H9 (cell line): ENCODE results near the gene XRN2. TPM values are rescaled to one million over a fixed set of nuclear protein-coding genes. Genes with fewer than 3 reads are reported as not detected.

Experiments used
- DNase-seq: peaks from one replicate; pipeline ENCODE4 v3.0.0-alpha.2; 2017
- H2AFZ ChIP-seq: one replicate; pipeline ENCODE4 v1.6.1; 2013; ENCODE audit warnings: mild to moderate bottlenecking, low read length, control low read depth, moderate library complexity
- H2AK5ac ChIP-seq: 2 replicates; pipeline ENCODE4 v1.6.1; 2013; ENCODE audit warnings: low read length, control low read depth, mixed read lengths; ENCODE audit not compliant: insufficient read length
- H2BK120ac ChIP-seq: one replicate; pipeline ENCODE4 v1.6.1; 2013; ENCODE audit warnings: low read depth, mild to moderate bottlenecking, low read length, control low read depth, inconsistent platforms; ENCODE audit not compliant: poor library complexity, severe bottlenecking
- H2BK12ac ChIP-seq: 2 replicates; pipeline ENCODE4 v1.6.1; 2013; ENCODE audit warnings: low read length, control low read depth, mixed read lengths, low read depth; ENCODE audit not compliant: insufficient read length
- H2BK15ac ChIP-seq: 2 replicates; pipeline ENCODE4 v1.6.1; 2013; ENCODE audit warnings: low read depth, low read length, control low read depth
- H2BK20ac ChIP-seq: one replicate; pipeline ENCODE4 v1.6.1; 2013; ENCODE audit warnings: low read depth, mild to moderate bottlenecking, low read length, control low read depth, inconsistent platforms; ENCODE audit not compliant: poor library complexity, severe bottlenecking
- H2BK5ac ChIP-seq: 2 replicates; pipeline ENCODE4 v1.6.1; 2013; ENCODE audit warnings: low read length, control low read depth, mixed read lengths; ENCODE audit not compliant: insufficient read length
- H3K14ac ChIP-seq: 2 replicates; pipeline ENCODE4 v1.6.1; 2013; ENCODE audit warnings: low read length, control low read depth; ENCODE audit not compliant: insufficient read depth
- H3K18ac ChIP-seq: 2 replicates; pipeline ENCODE4 v1.6.1; 2013; ENCODE audit warnings: low read depth, mild to moderate bottlenecking, mixed read lengths, low read length, control low read depth; ENCODE audit not compliant: insufficient read length
- H3K23ac ChIP-seq: 2 replicates; pipeline ENCODE4 v1.6.1; 2013; ENCODE audit warnings: low read length, control low read depth, mixed read lengths, low read depth; ENCODE audit not compliant: insufficient read length
- H3K23me2 ChIP-seq: 2 replicates; pipeline ENCODE4 v1.6.1; 2013; ENCODE audit warnings: low read depth, mild to moderate bottlenecking, mixed read lengths, low read length, control low read depth; ENCODE audit not compliant: insufficient read length, poor library complexity, severe bottlenecking
- H3K27ac ChIP-seq: 2 replicates; pipeline ENCODE4 v1.5.1; 2013; ENCODE audit warnings: low read length, control low read depth, mixed read lengths, low read depth; ENCODE audit not compliant: insufficient read length
- H3K27me3 ChIP-seq: 2 replicates; pipeline ENCODE4 v1.6.1; 2013; ENCODE audit warnings: low read length, control low read depth, inconsistent platforms; ENCODE audit not compliant: insufficient read depth
- H3K4ac ChIP-seq: 2 replicates; pipeline ENCODE4 v1.6.1; 2013; ENCODE audit warnings: low read depth, mild to moderate bottlenecking, control low read depth, inconsistent platforms, low read length, moderate library complexity
- H3K4me1 ChIP-seq: 2 replicates; pipeline ENCODE4 v1.6.1; 2013; ENCODE audit warnings: low read length, control low read depth, inconsistent platforms; ENCODE audit not compliant: insufficient read depth
- H3K4me2 ChIP-seq: 2 replicates; pipeline ENCODE4 v1.6.1; 2013; ENCODE audit warnings: low read length, control low read depth, mixed read lengths; ENCODE audit not compliant: insufficient read length, insufficient read depth
- H3K56ac ChIP-seq: 2 replicates; pipeline ENCODE4 v1.6.1; 2013; ENCODE audit warnings: low read depth, mild to moderate bottlenecking, mixed read lengths, low read length, control low read depth; ENCODE audit not compliant: insufficient read length
- H3K79me1 ChIP-seq: 2 replicates; pipeline ENCODE4 v1.6.1; 2013; ENCODE audit warnings: low read depth, mild to moderate bottlenecking, moderate library complexity, low read length, control low read depth, inconsistent platforms; ENCODE audit not compliant: insufficient read depth, poor library complexity, severe bottlenecking
- H3K79me2 ChIP-seq: 2 replicates; pipeline ENCODE4 v1.6.1; 2013; ENCODE audit warnings: low read length, control low read depth, inconsistent platforms; ENCODE audit not compliant: insufficient read depth
- H3K9ac ChIP-seq: 2 replicates; pipeline ENCODE4 v1.6.1; 2013; ENCODE audit warnings: low read length, control low read depth, mixed read lengths; ENCODE audit not compliant: insufficient read length; ENCODE audit errors: extremely low read depth
- H3K9me3 ChIP-seq: one replicate; pipeline ENCODE4 v1.6.1; 2013; ENCODE audit warnings: low read depth, low read length, inconsistent platforms; ENCODE audit not compliant: control insufficient read depth
- H3T11ph ChIP-seq: one replicate; pipeline ENCODE4 v1.6.1; 2013; ENCODE audit warnings: mild to moderate bottlenecking, low read length, control low read depth, inconsistent platforms
- H4K20me1 ChIP-seq: one replicate; pipeline ENCODE4 v1.6.1; 2013; ENCODE audit not compliant: control insufficient read depth, insufficient read length, insufficient read depth
- H4K5ac ChIP-seq: 2 replicates; pipeline ENCODE4 v1.6.1; 2013; ENCODE audit warnings: low read depth, mild to moderate bottlenecking, mixed read lengths, low read length, control low read depth; ENCODE audit not compliant: insufficient read length
- H4K8ac ChIP-seq: replicated peaks from 2 replicates; pipeline ENCODE4 v1.6.1; 2013; ENCODE audit warnings: low read length, control low read depth, mixed read lengths, low read depth; ENCODE audit not compliant: insufficient read length
- H4K91ac ChIP-seq: 2 replicates; pipeline ENCODE4 v1.6.1; 2013; ENCODE audit warnings: low read depth, mild to moderate bottlenecking, moderate library complexity, mixed read lengths, low read length, control low read depth; ENCODE audit not compliant: insufficient read length
- H3K27ac Mint-ChIP-seq, 3 experiments: 2 replicates in 2 of 3; 3 replicates in 1 of 3; pipeline ENCODE4 v1.8.0; 2020 to 2021; ENCODE audit warnings: mixed read lengths in 3 of 3, mild to moderate bottlenecking in 1 of 3, moderate library complexity in 1 of 3
- H3K27me3 Mint-ChIP-seq: 2 replicates; pipeline ENCODE4 v1.8.0; 2021; ENCODE audit warnings: low read depth, mild to moderate bottlenecking, moderate library complexity, mixed read lengths
- H3K36me3 Mint-ChIP-seq, 3 experiments: 2 replicates in 2 of 3; 3 replicates in 1 of 3; pipeline ENCODE4 v1.8.0; 2020 to 2021; ENCODE audit warnings: low read depth in 3 of 3, mixed read lengths in 3 of 3; ENCODE audit not compliant: insufficient read depth in 1 of 3
- H3K4me1 Mint-ChIP-seq, 2 experiments: 2 replicates each; pipeline ENCODE4 v1.8.0; 2020; ENCODE audit warnings: mixed read lengths in 2 of 2
- H3K4me3 Mint-ChIP-seq, 2 experiments: 2 replicates in 1 of 2; 3 replicates in 1 of 2; pipeline ENCODE4 v1.8.0; 2020 to 2021; ENCODE audit warnings: mild to moderate bottlenecking in 2 of 2, mixed read lengths in 2 of 2, moderate library complexity in 1 of 2
- H3K9me3 Mint-ChIP-seq, 2 experiments: 2 replicates in 1 of 2; 3 replicates in 1 of 2; pipeline ENCODE4 v1.8.0; 2020; ENCODE audit warnings: mild to moderate bottlenecking in 2 of 2, mixed read lengths in 2 of 2, moderate library complexity in 1 of 2
- CTCF ChIP-seq: fragments of 200-600 bp; sonication (generic); conservative IDR thresholded peaks from 3 replicates; pipeline ENCODE4 v1.8.0; 2021; ENCODE audit warnings: antibody characterized with exemption, mild to moderate bottlenecking
- WGBS: extraction: QIAGEN DNeasy Blood & Tissue Kit; methylation state at CpG from one replicate; pipeline ENCODE4 v1.1.7; 2013; ENCODE audit warnings: missing lambda C conversion rate, low lambda C conversion rate, mixed read lengths; ENCODE audit not compliant: insufficient read length; ENCODE audit errors: extremely low coverage; 5-methylcytosine and 5-hydroxymethylcytosine counted together
- total RNA-seq: library from RNA; stranded (reverse); gene quantifications from 2 replicates; pipeline ENCODE4 v1.2.1, GENCODE V29; 2021

XRN2 gene
- total RNA-seq, 1 experiment from 2014 or later = 96.7 TPM

GRCh38 chr20:21272679-21273078, 30.5 kb upstream of the XRN2 start:
- no peaks in the 10 kb centered on the region for H4K20me1 ChIP-seq
- no peak overlapping the region for H2BK120ac ChIP-seq
- H3K27me3 Mint-ChIP-seq = no peaks in the 10 kb centered on the region; the same call in none of the 2 replicates
- H3K23ac ChIP-seq = no peak overlapping the region
- no peak overlapping the region for H3T11ph ChIP-seq
- H3K4me3 Mint-ChIP-seq = no peak overlapping the region
- no peaks in the 10 kb centered on the region for H3K9me3 ChIP-seq
- H3K4ac ChIP-seq = no peak overlapping the region
- no peaks in the 10 kb centered on the region for H3K4me1 ChIP-seq
- no peaks in the 10 kb centered on the region for H3K4me1 Mint-ChIP-seq
- peaks cover 0 to under 1% (median 0%) of the 10 kb centered on the region in 3 experiments; a peak in 2 of 7 replicates for H3K36me3 Mint-ChIP-seq
- H2AK5ac ChIP-seq = no peak overlapping the region
- H3K9me3 Mint-ChIP-seq = peaks cover 0 to 2% of the 10 kb centered on the region in 2 experiments; a peak in 2 of 5 replicates
- H4K5ac ChIP-seq = no peak overlapping the region
- H3K79me2 ChIP-seq = no peaks in the 10 kb centered on the region
- H3K27me3 ChIP-seq = no peaks in the 10 kb centered on the region
- no peak overlapping the region for H3K27ac Mint-ChIP-seq
- H3K79me1 ChIP-seq = no peaks in the 10 kb centered on the region
- no peak overlapping the region for H4K8ac ChIP-seq
- H3K56ac ChIP-seq = no peak overlapping the region
- no peak overlapping the region for H3K14ac ChIP-seq
- no peak overlapping the region for H3K9ac ChIP-seq
- no peak for TF ChIP-seq CTCF
- no peak for DNase-seq
- no peak overlapping the region for H4K91ac ChIP-seq
- H3K4me2 ChIP-seq = no peak overlapping the region
- H3K23me2 ChIP-seq = no peaks in the 10 kb centered on the region
- no peak overlapping the region for H2AFZ ChIP-seq
- no CpG with 5 or more reads among the region's 3 CpGs for WGBS
- no peak overlapping the region for H2BK12ac ChIP-seq
- no peak overlapping the region for H2BK15ac ChIP-seq
- H3K18ac ChIP-seq = no peak overlapping the region
- H2BK5ac ChIP-seq = no peak overlapping the region
- no peak overlapping the region for H3K27ac ChIP-seq
- no peak overlapping the region for H2BK20ac ChIP-seq
